Activated CD8-positive, alpha-beta T cell treated with anti-CD3 and anti-CD28 coated beads for 36 hours (primary cell): ENCODE results near the gene NLGN1. TPM values are rescaled to one million over a fixed set of nuclear protein-coding genes. Genes with fewer than 3 reads are reported as not detected.

Experiments
- ATAC-seq: fragments of 200-7000 bp; cut with Tn5 transposase; one replicate; pipeline ENCODE4 v1.10.0; 2021; ENCODE audit warnings: mild to moderate bottlenecking, moderate library complexity
- CTCF ChIA-PET: fragments of 350-600 bp; sonication (Branson Sonifier 250); formaldehyde crosslinking; loops from one replicate; lab custom pipeline; 2021; ENCODE audit warnings: antibody characterized with exemption; lab: Charles Lee
- POLR2A ChIA-PET: fragments of 350-600 bp; sonication (Branson Sonifier 250); formaldehyde crosslinking; loops from one replicate; lab custom pipeline; 2021; ENCODE audit warnings: antibody characterized with exemption; lab: Charles Lee
- DNase-seq: peaks from one replicate; pipeline ENCODE4 v3.0.0-alpha.2; 2020
- H3K27ac Mint-ChIP-seq: one replicate; pipeline ENCODE4 v1.8.0; 2021; ENCODE audit warnings: mild to moderate bottlenecking, mixed read lengths
- H3K27me3 Mint-ChIP-seq: one replicate; pipeline ENCODE4 v1.8.0; 2021; ENCODE audit warnings: mixed read lengths
- H3K36me3 Mint-ChIP-seq: one replicate; pipeline ENCODE4 v1.8.0; 2021; ENCODE audit warnings: low read depth, mixed read lengths
- H3K4me1 Mint-ChIP-seq: one replicate; pipeline ENCODE4 v1.8.0; 2021; ENCODE audit warnings: low read depth, mixed read lengths
- H3K4me3 Mint-ChIP-seq: one replicate; pipeline ENCODE4 v1.8.0; 2021; ENCODE audit warnings: mild to moderate bottlenecking, moderate library complexity, mixed read lengths
- H3K9me3 Mint-ChIP-seq: one replicate; pipeline ENCODE4 v1.8.0; 2021; ENCODE audit warnings: mixed read lengths
- CTCF ChIP-seq: fragments of 200-600 bp; IDR thresholded peaks from one replicate; pipeline ENCODE4 v1.8.0; 2022; ENCODE audit warnings: antibody characterized with exemption, mild to moderate bottlenecking
- intact Hi-C: fragments of 100-400 bp; cut with micrococcal nuclease; formaldehyde crosslinking; loops from one replicate; pipeline ENCODE4 v1.10.0; 2022
- total RNA-seq, 2 experiments: library from RNA; stranded (reverse); gene quantifications; one replicate each; pipeline ENCODE4 v1.2.3, GENCODE V29; 2021

The NLGN1 gene
- total RNA-seq, 2 experiments from 2014 or later, result not detected

- DNase-seq (no peak), ATAC-seq (no peak)
- no peaks in the 10 kb centered on the region for H3K27me3 Mint-ChIP-seq
- no peaks in the 10 kb centered on the region for H3K4me1 Mint-ChIP-seq
- H3K36me3 Mint-ChIP-seq, result no peaks in the 10 kb centered on the region
- TF ChIP-seq CTCF, result no peak
- intact Hi-C loops, result no loop called here
- no peak overlapping the region for H3K27ac Mint-ChIP-seq
- H3K4me3 Mint-ChIP-seq, result no peak overlapping the region
- ChIA-PET CTCF (no interaction called here), POLR2A (interaction anchor here (0.6 kb wide), 1 partner anchor 230 kb away, joined by 3 read pairs; no protein-coding TSS in a partner anchor)
- H3K9me3 Mint-ChIP-seq, result peaks cover 3% of the 10 kb centered on the region
Measured at GRCh38 chr3:173622166-173622565, 224.6 kb downstream of the NLGN1 start.

- ATAC-seq (no peak), DNase-seq (no peak)
- ChIA-PET POLR2A (no interaction called here), CTCF (no interaction called here)
- intact Hi-C loops, result no loop called here
- H3K9me3 Mint-ChIP-seq, result no peaks in the 10 kb centered on the region
- H3K36me3 Mint-ChIP-seq, result no peaks in the 10 kb centered on the region
- TF ChIP-seq CTCF, result no peak
- H3K27me3 Mint-ChIP-seq, result no peaks in the 10 kb centered on the region
- H3K4me3 Mint-ChIP-seq, result no peak overlapping the region
- no peak overlapping the region for H3K27ac Mint-ChIP-seq
- no peaks in the 10 kb centered on the region for H3K4me1 Mint-ChIP-seq
Measured at GRCh38 chr3:173624086-173624485, 226.5 kb downstream of the NLGN1 start.

GRCh38 chr3:173630849-173631248, 233.3 kb downstream of the NLGN1 start:
- no peak for DNase-seq
- no peak for ATAC-seq
- TF ChIP-seq CTCF, result no peak
- H3K27me3 Mint-ChIP-seq, result no peaks in the 10 kb centered on the region
- intact Hi-C loops, result no loop called here
- POLR2A ChIA-PET, result no interaction called here
- no peaks in the 10 kb centered on the region for H3K4me1 Mint-ChIP-seq
- peaks cover 2% of the 10 kb centered on the region for H3K9me3 Mint-ChIP-seq
- H3K27ac Mint-ChIP-seq, result no peak overlapping the region
- no peaks in the 10 kb centered on the region for H3K36me3 Mint-ChIP-seq
- CTCF ChIA-PET, result no interaction called here
- H3K4me3 Mint-ChIP-seq, result no peak overlapping the region

GRCh38 chr3:173632945-173633344, 235.4 kb downstream of the NLGN1 start:
- TF ChIP-seq CTCF, result no peak
- CTCF ChIA-PET, result no interaction called here
- Mint-ChIP-seq H3K27ac (no peak overlapping the region), H3K36me3 (no peaks in the 10 kb centered on the region), H3K4me1 (no peaks in the 10 kb centered on the region), H3K4me3 (no peak overlapping the region), H3K27me3 (no peaks in the 10 kb centered on the region), H3K9me3 (peaks cover 2% of the 10 kb centered on the region)
- POLR2A ChIA-PET, result no interaction called here
- ATAC-seq (no peak), DNase-seq (no peak)
- intact Hi-C loops, result no loop called here

GRCh38 chr3:173635826-173636225, 238.3 kb downstream of the NLGN1 start:
- H3K36me3 Mint-ChIP-seq, result no peaks in the 10 kb centered on the region
- no peak for DNase-seq
- POLR2A ChIA-PET, result no interaction called here
- CTCF ChIA-PET, result no interaction called here
- intact Hi-C loops, result no loop called here
- H3K4me3 Mint-ChIP-seq, result no peak overlapping the region
- H3K27ac Mint-ChIP-seq, result no peak overlapping the region
- H3K27me3 Mint-ChIP-seq, result no peaks in the 10 kb centered on the region
- ATAC-seq, result no peak
- H3K4me1 Mint-ChIP-seq, result no peaks in the 10 kb centered on the region
- peaks cover 2% of the 10 kb centered on the region for H3K9me3 Mint-ChIP-seq
- TF ChIP-seq CTCF, result no peak
